ENCODE results near the gene LYPLAL1. TPM values are rescaled to one million over a fixed set of nuclear protein-coding genes. Genes with fewer than 3 reads are reported as not detected.

LYPLAL1 gene
- total and polyA plus RNA-seq, 2 of the 13 experiments (the other 11 are each of a cell fraction or from before 2014, with no cell fraction given), result 17.0 to 31.6 TPM

GRCh38 chr1:219173758-219174459 lies at the start of gene LYPLAL1 (continued):
- TF ChIP-seq MTA1 (CRISPR knock-in tag; IDR thresholded peaks at IDR 0.05; ENCODE audit: borderline replicate concordance) (peak; percentile 79; the same call in 1 of the 2 replicates), HCFC1 (IDR thresholded peaks at IDR 0.05; ENCODE audit: low read depth, low read length) (no peak), ZNF510 (CRISPR knock-in tag; IDR thresholded peaks at IDR 0.05; ENCODE audit: low read depth) (peak; percentile 85; the same call in 1 of the 2 replicates), CBFB (CRISPR knock-in tag; IDR thresholded peaks at IDR 0.05) (peak; percentile 85), ZNF282 (IDR thresholded peaks at IDR 0.05; ENCODE audit: partially characterized antibody) (no peak), ZNF326 (CRISPR knock-in tag; IDR thresholded peaks at IDR 0.05; ENCODE audit: borderline replicate concordance) (no peak), ZNF749 (CRISPR knock-in tag; IDR thresholded peaks at IDR 0.05; ENCODE audit: borderline replicate concordance) (peak; percentile 71; the same call in 1 of the 2 replicates), ZNF558 (CRISPR knock-in tag; IDR thresholded peaks at IDR 0.05; ENCODE audit: borderline replicate concordance) (no peak; the same call in 1 of the 2 replicates), ZSCAN20 (CRISPR knock-in tag; IDR thresholded peaks at IDR 0.05; ENCODE audit: borderline replicate concordance) (no peak), ZNF382 (CRISPR knock-in tag; IDR thresholded peaks at IDR 0.05; ENCODE audit: borderline replicate concordance) (no peak), ZNF563 (CRISPR knock-in tag; IDR thresholded peaks at IDR 0.05) (peak; percentile 59; the same call in 1 of the 2 replicates), ASH2L (IDR thresholded peaks at IDR 0.05; ENCODE audit: insufficient read length, low read depth, low read length) (peak; percentile 77), ZNF333 (CRISPR knock-in tag; IDR thresholded peaks at IDR 0.05; ENCODE audit: borderline replicate concordance) (0 out of 2 replicates have a peak, but pooled peaks have one; percentile 63), MAF1 (CRISPR knock-in tag; IDR thresholded peaks at IDR 0.05; ENCODE audit: borderline replicate concordance) (0 out of 2 replicates have a peak, but pooled peaks have one; percentile 52), ZBTB2 (CRISPR knock-in tag; IDR thresholded peaks at IDR 0.05; ENCODE audit: low read depth) (no peak), EP300 (IDR thresholded peaks at IDR 0.05; ENCODE audit: low read depth in 2 of 2, low read length in 2 of 2) (no peak), EP300 (CRISPR knock-in tag; IDR thresholded peaks at IDR 0.05; ENCODE audit: borderline replicate concordance) (0 out of 2 replicates have a peak, but pooled peaks have one; percentile 24), NR0B2 (CRISPR knock-in tag; IDR thresholded peaks at IDR 0.05) (0 out of 2 replicates have a peak, but pooled peaks have one; percentile 65), ZKSCAN1 (IDR thresholded peaks at IDR 0.05; ENCODE audit: low read length) (no peak), ZNF44 (CRISPR knock-in tag; IDR thresholded peaks at IDR 0.05) (peak; percentile 49; the same call in 1 of the 2 replicates), DMAP1 (CRISPR knock-in tag; IDR thresholded peaks at IDR 0.05) (peak; percentile 89), SKI (IDR thresholded peaks at IDR 0.05; ENCODE audit: partially characterized antibody) (peak; percentile 18), ZNF660 (CRISPR knock-in tag; IDR thresholded peaks at IDR 0.05; ENCODE audit: borderline replicate concordance, low read depth) (no peak)
